Fibroblast of lung (primary cell): ENCODE data around the gene KRT4. TPM values are rescaled to one million over a fixed set of nuclear protein-coding genes. Genes with fewer than 3 reads are reported as not detected.

Experiments used
- DNase-seq, 2 donors: peaks; one replicate each; pipeline versions ENCODE4 v3.0.0 to v3.0.0-alpha.2; 2010; ENCODE audit warnings: low read depth in 2 of 2
- H2AFZ ChIP-seq: 2 replicates; pipeline ENCODE4 v1.5.1; 2012; ENCODE audit warnings: low read length, control low read depth, inconsistent platforms
- H3K27ac ChIP-seq: 2 replicates; pipeline ENCODE4 v1.5.1; 2011; ENCODE audit warnings: low read length, control low read depth; ENCODE audit not compliant: insufficient read depth
- H3K27me3 ChIP-seq: 2 replicates; pipeline ENCODE4 v1.5.1; 2011; ENCODE audit warnings: mild to moderate bottlenecking, low read length; ENCODE audit not compliant: control insufficient read depth, insufficient read depth
- H3K36me3 ChIP-seq: 2 replicates; pipeline ENCODE4 v1.5.1; 2011; ENCODE audit warnings: low read length; ENCODE audit not compliant: control insufficient read depth, insufficient read depth
- H3K4me1 ChIP-seq: 2 replicates; pipeline ENCODE4 v1.5.1; 2011; ENCODE audit warnings: low read length; ENCODE audit not compliant: control insufficient read depth, insufficient read depth; ENCODE audit errors: extremely low read depth
- H3K4me2 ChIP-seq: 2 replicates; pipeline ENCODE4 v1.5.1; 2011; ENCODE audit warnings: low read length, control low read depth; ENCODE audit not compliant: insufficient read depth; ENCODE audit errors: extremely low read depth
- H3K4me3 ChIP-seq, 4 experiments: fragments of 200-600 bp in 1 of 4; sonication (generic) in 1 of 4; replicated peaks in 1 of 4; 2 replicates each; pipeline ENCODE4 v1.5.1; 2011 to 2016; ENCODE audit warnings: low read length in 4 of 4, low read depth in 3 of 4, mild to moderate bottlenecking in 3 of 4, control low read depth in 2 of 4, inconsistent platforms in 1 of 4, mixed read lengths in 1 of 4; ENCODE audit not compliant: insufficient read depth in 1 of 4; ENCODE audit errors: control extremely low read depth in 1 of 4
- H3K79me2 ChIP-seq: 2 replicates; pipeline ENCODE4 v1.5.1; 2012; ENCODE audit warnings: mild to moderate bottlenecking, low read length, inconsistent platforms; ENCODE audit not compliant: control insufficient read depth, insufficient read depth
- H3K9ac ChIP-seq: 2 replicates; pipeline ENCODE4 v1.5.1; 2011; ENCODE audit warnings: mild to moderate bottlenecking, low read length, control low read depth; ENCODE audit not compliant: insufficient read depth
- H3K9me3 ChIP-seq: 2 replicates; pipeline ENCODE4 v1.5.1; 2012; ENCODE audit warnings: low read depth, low read length; ENCODE audit not compliant: control insufficient read depth, insufficient read depth
- H4K20me1 ChIP-seq: 2 replicates; pipeline ENCODE4 v1.5.1; 2011; ENCODE audit warnings: low read length; ENCODE audit not compliant: control insufficient read depth, insufficient read depth; ENCODE audit errors: extremely low read depth
- EZH2 ChIP-seq: IDR thresholded peaks from 2 replicates; pipeline ENCODE4 v1.5.1; 2012; ENCODE audit warnings: low read length, control low read depth, mild to moderate bottlenecking; ENCODE audit errors: missing control alignments
- polyA plus RNA-seq, 2 donors: library from polyadenylated mRNA; depleted of rRNA in 1 of 2; stranded (reverse) in 1 of 2; unstranded in 1 of 2; fragments of >200 nt; gene quantifications; 2 replicates each; pipeline ENCODE4 v1.2.1, GENCODE V29; 2011 to 2012; ENCODE audit warnings: missing spikeins in 1 of 2
- total RNA-seq: library from RNA; depleted of rRNA; stranded (reverse); fragments of >200 nt; gene quantifications from 2 replicates; pipeline ENCODE4 v1.2.1, GENCODE V29; 2014
- TF ChIP-seq, protein P1 (sequence below), 2 donors: IDR thresholded peaks in 1 of 2; conservative IDR thresholded peaks in 1 of 2; 1 replicate in 1 of 2; 2 replicates in 1 of 2; pipeline ENCODE4 v1.5.1; 2011 to 2012; ENCODE audit warnings: low read length in 2 of 2, control low read depth in 1 of 2, inconsistent platforms in 1 of 2, low read depth in 1 of 2, mild to moderate bottlenecking in 1 of 2

The KRT4 gene
- total and polyA plus RNA-seq, 2 donors (not counting 1 experiment from before 2014, with no cell fraction given): under 0.01 to 0.23 TPM

- H3K27ac ChIP-seq: no peak overlapping the region
- H3K27me3 ChIP-seq: peaks cover 3% of the 10 kb centered on the region
Observed at GRCh38 chr12:52765702-52766101, 48.2 kb downstream of the KRT4 start.

DNA sequence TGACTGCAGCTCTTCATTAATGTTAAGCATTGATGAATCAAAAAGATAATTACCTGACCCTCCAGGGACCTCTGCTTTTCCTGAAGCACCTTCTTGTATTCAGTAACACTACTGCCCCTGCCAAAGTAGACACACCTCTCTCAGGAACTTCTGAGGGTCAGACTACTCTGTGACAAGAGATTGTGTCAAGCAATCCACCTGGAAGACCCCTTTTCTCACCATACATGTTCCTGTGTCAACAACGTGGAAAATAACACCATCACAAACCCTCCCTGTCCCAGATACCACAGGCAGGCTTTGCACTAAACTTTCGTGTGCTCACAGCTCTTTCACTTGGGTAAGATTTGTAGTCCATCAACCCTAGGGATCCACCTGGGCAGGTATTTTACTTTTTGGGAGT lies 49.9 kb downstream of the KRT4 start:
- no peak overlapping the region for H3K27ac ChIP-seq
- H3K27me3 ChIP-seq: peaks cover 3% of the 10 kb centered on the region
- H2AFZ ChIP-seq: no peak overlapping the region
- no peak for DNase-seq
- no peaks in the 10 kb centered on the region for H3K9me3 ChIP-seq
- no peak overlapping the region for H3K4me2 ChIP-seq
- no peaks in the 10 kb centered on the region for H3K36me3 ChIP-seq
- no peak overlapping the region for H3K4me3 ChIP-seq
- H3K9ac ChIP-seq: no peak overlapping the region
- no peaks in the 10 kb centered on the region for H4K20me1 ChIP-seq
- no peaks in the 10 kb centered on the region for H3K79me2 ChIP-seq
- no peaks in the 10 kb centered on the region for H3K4me1 ChIP-seq
- TF ChIP-seq, protein P1, sequence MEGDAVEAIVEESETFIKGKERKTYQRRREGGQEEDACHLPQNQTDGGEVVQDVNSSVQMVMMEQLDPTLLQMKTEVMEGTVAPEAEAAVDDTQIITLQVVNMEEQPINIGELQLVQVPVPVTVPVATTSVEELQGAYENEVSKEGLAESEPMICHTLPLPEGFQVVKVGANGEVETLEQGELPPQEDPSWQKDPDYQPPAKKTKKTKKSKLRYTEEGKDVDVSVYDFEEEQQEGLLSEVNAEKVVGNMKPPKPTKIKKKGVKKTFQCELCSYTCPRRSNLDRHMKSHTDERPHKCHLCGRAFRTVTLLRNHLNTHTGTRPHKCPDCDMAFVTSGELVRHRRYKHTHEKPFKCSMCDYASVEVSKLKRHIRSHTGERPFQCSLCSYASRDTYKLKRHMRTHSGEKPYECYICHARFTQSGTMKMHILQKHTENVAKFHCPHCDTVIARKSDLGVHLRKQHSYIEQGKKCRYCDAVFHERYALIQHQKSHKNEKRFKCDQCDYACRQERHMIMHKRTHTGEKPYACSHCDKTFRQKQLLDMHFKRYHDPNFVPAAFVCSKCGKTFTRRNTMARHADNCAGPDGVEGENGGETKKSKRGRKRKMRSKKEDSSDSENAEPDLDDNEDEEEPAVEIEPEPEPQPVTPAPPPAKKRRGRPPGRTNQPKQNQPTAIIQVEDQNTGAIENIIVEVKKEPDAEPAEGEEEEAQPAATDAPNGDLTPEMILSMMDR (conservative IDR thresholded peaks at IDR 0.05 in 1 of 2, IDR thresholded peaks at IDR 0.05 in 1 of 2; ENCODE audit: low read depth in 1 of 2, low read length in 2 of 2): no peak
- no peak for TF ChIP-seq EZH2

More at GRCh38 chr12:52765702-52766101, 48.2 kb downstream of the KRT4 start:
- no peaks in the 10 kb centered on the region for H3K9me3 ChIP-seq
- H3K4me1 ChIP-seq: no peaks in the 10 kb centered on the region
- no peak for TF ChIP-seq EZH2
- TF ChIP-seq, protein P1 (conservative IDR thresholded peaks at IDR 0.05 in 1 of 2, IDR thresholded peaks at IDR 0.05 in 1 of 2; ENCODE audit: low read depth in 1 of 2, low read length in 2 of 2): no peak
- H3K36me3 ChIP-seq: no peaks in the 10 kb centered on the region
- H3K4me2 ChIP-seq: no peak overlapping the region
- H4K20me1 ChIP-seq: no peaks in the 10 kb centered on the region
- no peak for DNase-seq
- H2AFZ ChIP-seq: no peak overlapping the region
- no peaks in the 10 kb centered on the region for H3K79me2 ChIP-seq
- no peak overlapping the region for H3K9ac ChIP-seq
- H3K4me3 ChIP-seq: no peak overlapping the region

DNA sequence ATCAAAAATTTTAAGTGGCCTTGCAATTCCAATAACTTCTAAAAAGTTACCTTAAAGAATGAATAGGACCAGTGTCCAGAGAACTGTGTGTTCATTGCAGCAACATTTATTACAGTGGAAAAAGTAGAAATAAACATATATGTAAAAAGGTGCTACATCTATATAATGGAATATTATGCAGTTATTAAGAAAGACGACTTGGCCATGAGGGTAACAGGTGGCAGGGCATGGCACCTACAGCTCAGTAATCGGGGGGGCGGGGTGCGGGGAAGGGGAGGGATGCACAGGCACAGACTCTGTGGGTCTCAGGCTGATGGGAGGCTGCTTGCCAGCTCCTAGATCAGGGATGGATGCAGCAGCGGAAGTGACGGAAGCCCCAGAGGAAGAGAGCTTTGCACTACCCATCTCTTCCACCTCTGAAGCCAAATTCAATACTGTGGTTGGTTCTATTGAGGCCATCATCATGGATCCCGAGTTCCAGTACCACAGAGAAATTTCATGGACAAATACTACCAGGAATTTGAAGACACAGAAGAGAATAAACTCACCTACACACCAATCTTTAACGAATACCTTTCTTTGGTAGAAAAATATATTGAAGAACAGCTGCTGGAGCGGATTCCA lies 50.8 kb downstream of the KRT4 start:
- no peaks in the 10 kb centered on the region for H4K20me1 ChIP-seq
- no peaks in the 10 kb centered on the region for H3K36me3 ChIP-seq
- no peak for DNase-seq
- H3K4me2 ChIP-seq: no peak overlapping the region
- no peak overlapping the region for H3K4me3 ChIP-seq
- TF ChIP-seq, protein P1 (conservative IDR thresholded peaks at IDR 0.05 in 1 of 2, IDR thresholded peaks at IDR 0.05 in 1 of 2; ENCODE audit: low read depth in 1 of 2, low read length in 2 of 2): no peak
- no peak for TF ChIP-seq EZH2
- no peaks in the 10 kb centered on the region for H3K79me2 ChIP-seq
- H3K4me1 ChIP-seq: no peaks in the 10 kb centered on the region
- peaks cover 3% of the 10 kb centered on the region for H3K27me3 ChIP-seq
- no peak overlapping the region for H3K27ac ChIP-seq
- H3K9me3 ChIP-seq: no peaks in the 10 kb centered on the region
- H2AFZ ChIP-seq: no peak overlapping the region
- H3K9ac ChIP-seq: no peak overlapping the region
